Liver (tissue), 3 donors: ENCODE measurements around the gene STK25.

Source experiments
- EGR1 ChIP-seq, 2 donors: IDR thresholded peaks; 2 replicates each; pipeline ENCODE4 v1.6.1; 2016 to 2018; ENCODE audit warnings: antibody characterized with exemption in 2 of 2, low read depth in 2 of 2
- JUND ChIP-seq, 2 donors: IDR thresholded peaks; 2 replicates each; pipeline ENCODE4 v1.6.1; 2016; ENCODE audit warnings: antibody characterized with exemption in 2 of 2
- MAX ChIP-seq: IDR thresholded peaks from 2 replicates; pipeline ENCODE4 v1.6.1; 2016; ENCODE audit warnings: antibody characterized with exemption
- NR2F2 ChIP-seq: IDR thresholded peaks from 2 replicates; pipeline ENCODE4 v1.6.1; 2016; ENCODE audit warnings: antibody characterized with exemption
- RAD21 ChIP-seq, 2 donors: IDR thresholded peaks; 2 replicates each; pipeline ENCODE4 v1.6.1; 2016; ENCODE audit warnings: antibody characterized with exemption in 2 of 2, mild to moderate bottlenecking in 2 of 2
- SP1 ChIP-seq: IDR thresholded peaks from 2 replicates; pipeline ENCODE4 v1.6.1; 2018; ENCODE audit warnings: antibody characterized with exemption, mild to moderate bottlenecking
- YY1 ChIP-seq: IDR thresholded peaks from 2 replicates; pipeline ENCODE4 v1.6.1; 2016; ENCODE audit warnings: antibody characterized with exemption, mild to moderate bottlenecking
- TF ChIP-seq, protein P1 (sequence below): fragments of 150-350 bp; IDR thresholded peaks from 2 replicates; pipeline ENCODE4 v1.5.1; 2017; ENCODE audit warnings: improper control_type of control experiment, low read depth, low read length; ENCODE audit not compliant: missing input control
- TF ChIP-seq, protein P2 (sequence below): IDR thresholded peaks from 2 replicates; pipeline ENCODE4 v1.6.1; 2016; ENCODE audit warnings: antibody characterized with exemption, mild to moderate bottlenecking
- TF ChIP-seq, protein P3 (sequence below): IDR thresholded peaks from 2 replicates; pipeline ENCODE4 v1.6.1; 2016; ENCODE audit warnings: antibody characterized with exemption
- donor health status: healthy.
- donor health status: healthy.

- TF ChIP-seq JUND (IDR thresholded peaks at IDR 0.05) (no peak), RAD21 (IDR thresholded peaks at IDR 0.05) (no peak), NR2F2 (no peak), YY1 (no peak), SP1 (no peak), MAX (no peak), EGR1 (IDR thresholded peaks at IDR 0.05; ENCODE audit: low read depth in 2 of 2) (no peak)
- TF ChIP-seq, protein P1, sequence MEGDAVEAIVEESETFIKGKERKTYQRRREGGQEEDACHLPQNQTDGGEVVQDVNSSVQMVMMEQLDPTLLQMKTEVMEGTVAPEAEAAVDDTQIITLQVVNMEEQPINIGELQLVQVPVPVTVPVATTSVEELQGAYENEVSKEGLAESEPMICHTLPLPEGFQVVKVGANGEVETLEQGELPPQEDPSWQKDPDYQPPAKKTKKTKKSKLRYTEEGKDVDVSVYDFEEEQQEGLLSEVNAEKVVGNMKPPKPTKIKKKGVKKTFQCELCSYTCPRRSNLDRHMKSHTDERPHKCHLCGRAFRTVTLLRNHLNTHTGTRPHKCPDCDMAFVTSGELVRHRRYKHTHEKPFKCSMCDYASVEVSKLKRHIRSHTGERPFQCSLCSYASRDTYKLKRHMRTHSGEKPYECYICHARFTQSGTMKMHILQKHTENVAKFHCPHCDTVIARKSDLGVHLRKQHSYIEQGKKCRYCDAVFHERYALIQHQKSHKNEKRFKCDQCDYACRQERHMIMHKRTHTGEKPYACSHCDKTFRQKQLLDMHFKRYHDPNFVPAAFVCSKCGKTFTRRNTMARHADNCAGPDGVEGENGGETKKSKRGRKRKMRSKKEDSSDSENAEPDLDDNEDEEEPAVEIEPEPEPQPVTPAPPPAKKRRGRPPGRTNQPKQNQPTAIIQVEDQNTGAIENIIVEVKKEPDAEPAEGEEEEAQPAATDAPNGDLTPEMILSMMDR, result no peak
- TF ChIP-seq, protein P2, sequence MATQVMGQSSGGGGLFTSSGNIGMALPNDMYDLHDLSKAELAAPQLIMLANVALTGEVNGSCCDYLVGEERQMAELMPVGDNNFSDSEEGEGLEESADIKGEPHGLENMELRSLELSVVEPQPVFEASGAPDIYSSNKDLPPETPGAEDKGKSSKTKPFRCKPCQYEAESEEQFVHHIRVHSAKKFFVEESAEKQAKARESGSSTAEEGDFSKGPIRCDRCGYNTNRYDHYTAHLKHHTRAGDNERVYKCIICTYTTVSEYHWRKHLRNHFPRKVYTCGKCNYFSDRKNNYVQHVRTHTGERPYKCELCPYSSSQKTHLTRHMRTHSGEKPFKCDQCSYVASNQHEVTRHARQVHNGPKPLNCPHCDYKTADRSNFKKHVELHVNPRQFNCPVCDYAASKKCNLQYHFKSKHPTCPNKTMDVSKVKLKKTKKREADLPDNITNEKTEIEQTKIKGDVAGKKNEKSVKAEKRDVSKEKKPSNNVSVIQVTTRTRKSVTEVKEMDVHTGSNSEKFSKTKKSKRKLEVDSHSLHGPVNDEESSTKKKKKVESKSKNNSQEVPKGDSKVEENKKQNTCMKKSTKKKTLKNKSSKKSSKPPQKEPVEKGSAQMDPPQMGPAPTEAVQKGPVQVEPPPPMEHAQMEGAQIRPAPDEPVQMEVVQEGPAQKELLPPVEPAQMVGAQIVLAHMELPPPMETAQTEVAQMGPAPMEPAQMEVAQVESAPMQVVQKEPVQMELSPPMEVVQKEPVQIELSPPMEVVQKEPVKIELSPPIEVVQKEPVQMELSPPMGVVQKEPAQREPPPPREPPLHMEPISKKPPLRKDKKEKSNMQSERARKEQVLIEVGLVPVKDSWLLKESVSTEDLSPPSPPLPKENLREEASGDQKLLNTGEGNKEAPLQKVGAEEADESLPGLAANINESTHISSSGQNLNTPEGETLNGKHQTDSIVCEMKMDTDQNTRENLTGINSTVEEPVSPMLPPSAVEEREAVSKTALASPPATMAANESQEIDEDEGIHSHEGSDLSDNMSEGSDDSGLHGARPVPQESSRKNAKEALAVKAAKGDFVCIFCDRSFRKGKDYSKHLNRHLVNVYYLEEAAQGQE, result no peak
- TF ChIP-seq, protein P3, sequence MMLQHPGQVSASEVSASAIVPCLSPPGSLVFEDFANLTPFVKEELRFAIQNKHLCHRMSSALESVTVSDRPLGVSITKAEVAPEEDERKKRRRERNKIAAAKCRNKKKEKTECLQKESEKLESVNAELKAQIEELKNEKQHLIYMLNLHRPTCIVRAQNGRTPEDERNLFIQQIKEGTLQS, result no peak
These were observed 19.3 kb downstream of the STK25 start for GRCh38 chr2:241489088-241489487.
